ENCODE data around the gene TARBP2. TPM values are rescaled to one million over a fixed set of nuclear protein-coding genes. Genes with fewer than 3 reads are reported as not detected.

Gene TARBP2
- total RNA-seq, 6 donors from 2014 or later, result 25.4 to 74.4 (median 36.8) TPM

GRCh38 chr12:53462935-53463334 is 38.1 kb upstream of the TARBP2 start:
- no peak overlapping the region for H3K27ac ChIP-seq
- DNase-seq (no peak), ATAC-seq (ENCODE audit: low FRiP score in 2 of 2) (no peak)
- TF ChIP-seq POLR2AphosphoS5 (IDR thresholded peaks at IDR 0.05) (no peak), CTCF (IDR thresholded peaks at IDR 0.05) (no peak), POLR2A (IDR thresholded peaks at IDR 0.05) (no peak), EP300 (IDR thresholded peaks at IDR 0.05) (no peak)
- H3K36me3 ChIP-seq, result peaks cover 94 to 100% (median 100%) of the 10 kb centered on the region in 4 donors
- H3K4me1 ChIP-seq, result peaks cover 0 to 5% (median 4%) of the 10 kb centered on the region in 4 donors
- H3K27me3 ChIP-seq, result no peaks in the 10 kb centered on the region
- no peak overlapping the region for H3K4me3 ChIP-seq
- WGBS, 2 donors, result 72 to 82% methylated on average over 3 of the region's 3 CpGs
- no peaks in the 10 kb centered on the region for H3K9me3 ChIP-seq

- no peak for ATAC-seq (ENCODE audit: low FRiP score in 2 of 2)
- H3K4me3 ChIP-seq, result no peak overlapping the region
- H3K9me3 ChIP-seq, result no peaks in the 10 kb centered on the region
- no peaks in the 10 kb centered on the region for H3K27me3 ChIP-seq
- WGBS, 2 donors, result 62 to 72% methylated on average over 5 of the region's 5 CpGs
- DNase-seq, result no peak
- TF ChIP-seq POLR2AphosphoS5 (IDR thresholded peaks at IDR 0.05), result no peak
- TF ChIP-seq CTCF (IDR thresholded peaks at IDR 0.05), result no peak
- no peak for TF ChIP-seq POLR2A (IDR thresholded peaks at IDR 0.05)
- TF ChIP-seq EP300 (IDR thresholded peaks at IDR 0.05), result no peak
- peaks cover 92 to 100% (median 100%) of the 10 kb centered on the region in 4 donors for H3K36me3 ChIP-seq
- H3K27ac ChIP-seq, result no peak overlapping the region
- H3K4me1 ChIP-seq, result peaks cover 0 to 5% (median 4%) of the 10 kb centered on the region in 4 donors
Observed at GRCh38 chr12:53463802-53464560, 37.1 kb upstream of the TARBP2 start.

- Histone ChIP-seq H3K27ac (no peak overlapping the region), H3K36me3 (peaks cover 92 to 100% (median 100%) of the 10 kb centered on the region in 4 donors), H3K27me3 (no peaks in the 10 kb centered on the region), H3K4me1 (peaks cover 0 to 5% (median 4%) of the 10 kb centered on the region in 4 donors), H3K9me3 (no peaks in the 10 kb centered on the region), H3K4me3 (no peak overlapping the region)
- WGBS, 2 donors, result 92 to 94% methylated on average over 11 of the region's 11 CpGs
- ATAC-seq (ENCODE audit: low FRiP score in 2 of 2), result no peak
- DNase-seq, result no peak
- TF ChIP-seq POLR2A (IDR thresholded peaks at IDR 0.05) (no peak), EP300 (IDR thresholded peaks at IDR 0.05) (no peak), POLR2AphosphoS5 (IDR thresholded peaks at IDR 0.05) (no peak), CTCF (IDR thresholded peaks at IDR 0.05) (no peak)
Observed at GRCh38 chr12:53464685-53465418, 36.2 kb upstream of the TARBP2 start.

GRCh38 chr12:53465679-53466078 is 35.4 kb upstream of the TARBP2 start:
- no peak overlapping the region for H3K27ac ChIP-seq
- H3K36me3 ChIP-seq, result peaks cover 89 to 100% (median 100%) of the 10 kb centered on the region in 4 donors
- DNase-seq, result no peak
- H3K4me1 ChIP-seq, result peaks cover 0 to 4% (median 4%) of the 10 kb centered on the region in 4 donors
- 72 to 79% methylated on average over 2 of the region's 2 CpGs for WGBS, 2 donors
- no peak overlapping the region for H3K4me3 ChIP-seq
- no peaks in the 10 kb centered on the region for H3K9me3 ChIP-seq
- H3K27me3 ChIP-seq, result no peaks in the 10 kb centered on the region
- no peak for TF ChIP-seq POLR2AphosphoS5 (IDR thresholded peaks at IDR 0.05)
- TF ChIP-seq EP300 (IDR thresholded peaks at IDR 0.05), result no peak
- TF ChIP-seq POLR2A (IDR thresholded peaks at IDR 0.05), result no peak
- no peak for TF ChIP-seq CTCF (IDR thresholded peaks at IDR 0.05)
- no peak for ATAC-seq (ENCODE audit: low FRiP score in 2 of 2)

All from upper lobe of left lung (tissue), 6 donors.